ENCODE measurements around the gene CD36.
A peak's percentile ranks its signal among the peaks of the same experiment; 100 is the strongest.
"Not testable (repeated sequence)": the region's sequence is repeated elsewhere in the genome, so short reads cannot be mapped to it uniquely, and the experiment has no call there.

The CD36 gene

DNA sequence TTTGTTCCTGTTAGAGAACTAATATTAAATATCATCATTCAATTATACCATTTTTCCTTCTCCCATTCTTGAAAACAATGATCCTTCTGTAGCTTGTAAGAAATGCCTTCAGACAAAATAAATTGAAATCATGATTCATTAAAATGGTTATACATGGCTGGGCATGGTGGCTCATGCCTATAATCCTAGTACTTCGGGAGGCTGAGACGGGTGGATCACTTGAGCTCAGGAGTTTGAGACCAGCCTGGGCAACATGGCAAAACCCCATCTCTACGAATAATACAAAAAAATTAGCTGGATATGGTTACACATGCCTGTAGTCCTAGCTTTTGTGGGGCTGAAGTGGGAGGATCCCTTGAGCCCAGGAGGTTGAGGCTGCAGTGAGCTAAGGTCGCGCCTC is 13.0 kb downstream of the CD36 start:
- DNase-seq (ENCODE audit: low read depth, low spot score), result no peak

GRCh38 chr7:80653244-80653643 is 14.8 kb downstream of the CD36 start:
- no peak for DNase-seq (ENCODE audit: low read depth, low spot score)

GRCh38 chr7:80654887-80655340 is 16.5 kb downstream of the CD36 start:
- DNase-seq (ENCODE audit: low read depth, low spot score), result no peak

DNA sequence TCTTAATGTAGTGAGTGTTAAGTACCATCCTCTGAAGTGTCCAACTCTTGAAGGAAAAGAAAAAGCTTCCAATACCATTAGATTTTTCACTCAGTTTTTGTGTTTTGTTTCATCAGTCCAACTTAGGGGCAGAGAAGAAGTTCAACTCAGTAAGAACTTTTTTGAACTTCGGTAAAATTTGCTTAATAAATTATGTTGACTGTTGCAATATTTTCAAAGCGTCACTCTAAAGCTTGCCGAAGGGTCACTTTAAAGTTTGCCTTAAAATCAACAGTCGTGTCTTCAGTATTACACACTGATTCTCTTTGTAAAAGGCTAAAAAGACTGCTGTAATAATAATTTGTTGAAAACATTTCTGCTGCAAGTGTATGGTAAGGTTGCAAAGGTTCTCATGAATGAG is 17.6 kb downstream of the CD36 start:
- DNase-seq (ENCODE audit: low read depth, low spot score), result no peak

- peak; percentile 20 for DNase-seq (ENCODE audit: low read depth, low spot score)
These were observed 20.9 kb downstream of the CD36 start for GRCh38 chr7:80659120-80660055.

DNA sequence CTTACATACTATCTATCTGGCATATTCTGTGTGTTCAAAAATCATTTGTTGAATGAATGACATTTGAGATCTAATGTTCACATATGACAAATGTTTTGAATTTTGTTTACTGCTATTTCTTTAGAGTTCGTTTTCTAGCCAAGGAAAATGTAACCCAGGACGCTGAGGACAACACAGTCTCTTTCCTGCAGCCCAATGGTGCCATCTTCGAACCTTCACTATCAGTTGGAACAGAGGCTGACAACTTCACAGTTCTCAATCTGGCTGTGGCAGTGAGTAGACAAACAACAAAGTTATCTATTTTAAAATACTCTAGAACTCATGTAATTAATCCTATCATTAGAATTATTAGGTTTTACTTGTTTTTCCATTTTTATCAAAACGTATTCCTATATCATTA is 22.5 kb downstream of the CD36 start:
- DNase-seq (ENCODE audit: low read depth, low spot score), result no peak

- no peak for DNase-seq (ENCODE audit: low read depth, low spot score)
These were observed 23.3 kb downstream of the CD36 start for GRCh38 chr7:80661729-80662128.

DNA sequence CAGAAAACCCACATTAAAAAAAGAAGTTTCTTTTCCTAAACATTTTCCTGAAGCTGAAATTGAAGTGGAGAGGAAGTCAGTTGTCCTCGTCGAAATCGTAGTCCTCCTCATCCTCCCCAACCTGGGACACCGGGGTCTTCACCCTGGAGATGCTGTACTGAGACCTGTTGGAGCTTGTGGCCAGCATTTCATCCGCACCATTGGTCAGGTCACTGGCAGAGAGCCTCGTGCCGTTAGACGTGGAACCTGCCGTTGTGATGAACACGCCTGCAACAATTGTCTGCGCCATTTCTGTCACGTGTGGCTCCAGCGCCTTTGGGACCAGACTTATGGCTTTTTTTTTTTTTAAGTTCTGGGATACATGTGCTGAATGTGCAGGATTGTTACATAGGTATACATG is 23.8 kb downstream of the CD36 start:
- no peak for DNase-seq (ENCODE audit: low read depth, low spot score)

GRCh38 chr7:80665526-80665925 is 27.1 kb downstream of the CD36 start:
- DNase-seq (ENCODE audit: low read depth, low spot score), result no peak

- no peak for DNase-seq (ENCODE audit: low read depth, low spot score)
These were observed 27.9 kb downstream of the CD36 start for GRCh38 chr7:80666376-80666775.

DNA sequence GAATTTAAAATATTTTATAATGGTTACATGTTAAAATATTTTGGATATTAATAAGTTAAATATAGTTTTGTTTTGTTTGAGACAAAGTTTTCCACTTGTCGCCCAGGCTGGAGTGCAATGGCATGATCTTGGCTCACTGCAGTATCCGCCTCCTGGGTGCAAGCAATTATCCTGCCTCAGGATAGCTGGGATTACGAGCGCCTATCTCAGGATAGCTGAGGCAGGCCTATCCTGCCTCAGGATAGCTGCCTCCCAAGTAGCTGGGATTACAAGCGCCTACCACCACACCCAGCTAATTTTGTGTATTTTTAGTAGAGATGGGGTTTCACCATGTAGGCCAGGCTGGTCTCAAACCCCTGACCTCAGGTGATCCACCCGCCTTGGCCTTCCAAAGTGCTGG is 30.9 kb downstream of the CD36 start:
- DNase-seq (ENCODE audit: low read depth, low spot score), result not testable (repeated sequence)

GRCh38 chr7:80671744-80672143 is 33.3 kb downstream of the CD36 start:
- no peak for DNase-seq (ENCODE audit: low read depth, low spot score)

DNA sequence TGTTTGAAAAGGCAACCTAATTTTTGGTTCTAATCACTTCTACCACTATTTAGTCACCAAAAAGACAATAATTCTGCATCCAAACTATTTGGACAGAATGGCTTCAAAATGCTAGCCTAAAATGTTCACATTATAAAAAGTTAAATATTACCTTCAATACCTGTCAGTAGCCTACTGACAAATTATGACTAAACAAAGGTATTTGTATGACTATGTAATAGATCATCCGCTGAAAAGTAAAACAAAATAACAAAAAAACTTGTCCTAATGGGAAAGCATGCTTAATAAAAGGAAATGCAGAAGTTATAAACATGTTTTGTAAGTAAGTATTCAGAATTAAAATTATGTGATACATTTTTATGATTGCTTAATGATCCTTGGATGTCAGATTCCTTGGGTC is 36.6 kb downstream of the CD36 start:
- DNase-seq (ENCODE audit: low read depth, low spot score), result no peak

DNA sequence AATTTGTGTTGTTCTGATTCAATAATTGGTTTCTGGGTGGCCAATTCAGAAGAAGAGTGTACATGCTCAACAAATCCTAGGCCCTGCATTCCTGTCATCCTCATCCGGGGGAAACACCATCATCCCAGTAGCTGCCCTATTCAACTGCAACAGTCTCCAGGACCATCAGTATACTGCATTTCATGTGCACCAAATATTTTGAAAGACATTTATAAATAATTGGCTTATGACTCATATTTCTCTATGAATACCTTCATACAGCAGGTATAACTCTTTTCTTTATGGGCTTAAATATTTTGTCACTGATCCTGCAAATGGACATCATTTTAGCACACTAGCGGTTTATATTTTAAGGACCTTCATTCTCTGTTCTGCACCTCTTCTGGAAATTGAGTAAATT is 38.0 kb downstream of the CD36 start:
- DNase-seq (ENCODE audit: low read depth, low spot score), result no peak

GRCh38 chr7:80677629-80678028 is 39.2 kb downstream of the CD36 start:
- DNase-seq (ENCODE audit: low read depth, low spot score), result no peak

DNA sequence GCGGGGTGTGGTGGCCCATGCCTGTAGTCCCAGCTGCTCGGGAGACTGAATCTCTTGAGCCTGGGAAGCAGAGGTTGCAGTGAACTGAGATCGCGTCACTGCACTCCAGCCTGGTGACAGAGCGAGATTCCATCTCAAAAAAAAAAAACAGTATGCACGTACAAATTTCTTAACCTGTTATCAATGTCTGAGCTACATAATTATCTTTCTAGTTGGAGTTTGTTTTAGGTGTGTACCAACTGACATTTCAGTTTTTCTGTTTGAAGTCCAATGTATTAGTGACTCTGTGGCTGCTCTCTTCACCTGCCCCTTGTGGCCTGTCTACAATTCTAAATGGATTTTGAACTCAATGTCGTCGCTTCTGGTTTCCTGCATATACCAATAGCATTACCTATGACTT is 40.3 kb downstream of the CD36 start:
- DNase-seq (ENCODE audit: low read depth, low spot score), result no peak

DNA sequence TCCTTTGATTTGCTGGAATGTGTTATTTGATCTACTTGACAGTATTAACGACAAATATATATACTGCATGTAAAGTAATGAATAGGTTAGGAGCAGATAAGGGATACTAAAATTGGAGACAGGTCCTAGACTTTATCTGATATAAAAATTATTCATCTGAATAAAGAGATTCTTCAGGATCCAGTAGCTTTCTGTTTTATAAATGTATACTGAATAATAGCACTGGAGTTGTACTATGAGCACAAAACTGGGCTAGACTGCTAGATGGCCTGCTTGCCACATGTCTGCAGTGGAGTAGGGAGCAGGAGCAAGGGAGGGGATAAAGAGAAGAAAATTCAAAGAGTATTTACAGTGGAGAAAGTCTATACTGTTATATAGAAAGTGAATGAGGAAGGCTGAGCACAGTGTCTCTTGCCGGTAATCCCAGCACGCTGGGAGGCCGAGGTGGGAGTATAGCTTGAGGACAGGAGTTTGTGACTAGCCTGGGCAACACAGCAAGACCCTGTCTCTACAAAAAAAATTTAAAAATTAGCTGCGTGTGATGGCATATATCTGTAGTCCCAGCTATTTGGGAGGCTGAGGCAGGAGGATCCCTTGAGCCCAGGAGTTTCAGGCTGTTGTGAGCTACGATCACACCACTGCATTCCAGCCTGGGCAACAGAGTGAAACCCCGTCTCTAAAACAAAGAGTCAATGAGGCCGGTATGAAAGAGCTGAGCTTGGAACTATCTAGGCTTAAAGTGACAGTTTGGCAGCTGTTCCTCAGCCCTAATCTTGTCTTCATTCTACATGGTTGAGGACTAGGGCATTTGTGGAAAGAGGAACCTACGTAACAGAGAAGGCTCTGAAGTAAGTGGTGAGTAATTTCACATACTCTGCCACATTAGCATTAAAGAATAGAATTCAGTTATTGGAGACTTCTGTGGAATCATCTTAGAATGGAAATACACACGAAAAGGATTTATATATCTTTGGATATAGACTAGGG is 41.8 kb downstream of the CD36 start:
- no peak for DNase-seq (ENCODE audit: low read depth, low spot score)

- peak; percentile 47 for DNase-seq (ENCODE audit: low read depth, low spot score)
These were observed 42.9 kb downstream of the CD36 start for GRCh38 chr7:80681272-80681885.

DNA sequence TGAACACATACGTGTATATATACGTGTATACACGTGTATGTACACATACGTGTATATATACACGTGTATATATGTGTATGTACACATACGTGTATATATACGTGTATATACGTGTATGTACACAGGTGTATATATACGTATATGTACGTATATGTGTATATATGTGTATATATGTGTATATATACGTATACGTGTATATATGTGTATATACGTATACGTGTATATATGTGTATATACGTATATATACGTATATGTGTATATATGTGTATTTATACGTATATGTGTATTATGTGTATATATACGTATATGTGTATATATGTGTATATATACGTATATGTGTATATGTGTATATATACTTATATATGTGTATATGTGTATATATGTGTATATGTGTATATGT is 44.3 kb downstream of the CD36 start:
- DNase-seq (ENCODE audit: low read depth, low spot score), result no peak

- no peak for DNase-seq (ENCODE audit: low read depth, low spot score)
These were observed 48.1 kb downstream of the CD36 start for GRCh38 chr7:80686576-80686975.

DNA sequence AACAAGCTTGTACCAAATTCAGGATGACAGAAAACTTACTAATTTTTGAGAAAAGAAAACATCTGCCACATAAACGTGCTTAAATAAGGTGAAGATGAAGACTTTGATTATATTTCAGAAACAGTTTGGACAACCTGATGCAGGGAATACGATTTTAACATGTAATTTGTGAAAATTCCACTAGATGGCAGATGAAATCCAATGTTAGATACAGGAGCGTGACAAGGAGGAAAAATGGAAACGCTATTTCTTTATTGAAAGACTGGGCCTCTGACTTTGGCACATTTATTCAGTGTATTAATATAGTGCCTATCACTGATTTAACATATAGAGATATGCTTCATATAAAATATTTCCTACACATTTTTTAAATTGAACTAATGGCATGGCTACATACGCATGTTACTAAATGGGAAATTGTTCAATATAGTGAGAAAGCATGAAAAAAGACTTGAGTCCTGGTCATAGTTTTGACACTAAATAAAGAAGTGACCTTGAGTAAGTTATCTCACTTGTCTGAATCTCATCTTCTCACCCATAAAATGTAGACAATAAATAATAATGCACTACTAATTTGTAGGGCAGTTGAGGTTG is 60.7 kb downstream of the CD36 start:
- DNase-seq (ENCODE audit: low read depth, low spot score), result peak; percentile 78
